CD14-positive monocyte (primary cell): Measurements from ENCODE around the gene BCAR1. TPM values are rescaled to one million over a fixed set of nuclear protein-coding genes. Genes with fewer than 3 reads are reported as not detected.

ENCODE experiments used
- DNase-seq, 3 donors: peaks; one replicate each; pipeline ENCODE4 v3.0.0-alpha.2; 2011 to 2022
- H2AFZ ChIP-seq: 2 replicates; pipeline ENCODE4 v1.6.0; 2012; ENCODE audit warnings: mild to moderate bottlenecking, low read depth, low read length, inconsistent platforms; ENCODE audit not compliant: insufficient read depth, poor library complexity, severe bottlenecking
- H3K27ac ChIP-seq, 2 donors: 1 replicate in 1 of 2; 2 replicates in 1 of 2; pipeline ENCODE4 v1.5.1; 2012 to 2013; ENCODE audit warnings: low read length in 2 of 2, control low read depth in 1 of 2, inconsistent platforms in 1 of 2, low read depth in 1 of 2, mild to moderate bottlenecking in 1 of 2
- H3K27me3 ChIP-seq, 2 donors: one replicate each; pipeline versions ENCODE4 v1.6.0 to v1.6.1; 2011 to 2013; ENCODE audit warnings: low read length in 2 of 2; ENCODE audit not compliant: control insufficient read depth in 2 of 2, insufficient read depth in 2 of 2
- H3K36me3 ChIP-seq, 2 donors: replicated peaks in 1 of 2; 1 replicate in 1 of 2; 2 replicates in 1 of 2; pipeline versions ENCODE4 v1.5.1 to v1.6.1; 2012 to 2013; ENCODE audit warnings: low read length in 2 of 2, control low read depth in 1 of 2, inconsistent platforms in 1 of 2, mild to moderate bottlenecking in 1 of 2; ENCODE audit not compliant: insufficient read depth in 2 of 2, control insufficient read depth in 1 of 2
- H3K4me1 ChIP-seq, 2 donors: 1 replicate in 1 of 2; 2 replicates in 1 of 2; pipeline versions ENCODE4 v1.5.1 to v1.6.1; 2012 to 2013; ENCODE audit warnings: low read length in 2 of 2, control low read depth in 1 of 2, inconsistent platforms in 1 of 2, mild to moderate bottlenecking in 1 of 2, moderate library complexity in 1 of 2; ENCODE audit not compliant: insufficient read depth in 2 of 2, control insufficient read depth in 1 of 2
- H3K4me2 ChIP-seq: replicated peaks from 2 replicates; pipeline ENCODE3; 2012; ENCODE audit warnings: low read length, moderate library complexity, mild to moderate bottlenecking; ENCODE audit not compliant: poor library complexity, severe bottlenecking; ENCODE audit errors: extremely low read depth
- H3K4me3 ChIP-seq, 3 experiments: fragments of 200-600 bp in 1 of 3; sonication (generic) in 1 of 3; replicated peaks in 1 of 3; 1 replicate in 2 of 3; 2 replicates in 1 of 3; pipeline ENCODE4 v1.5.1; 2011 to 2013; ENCODE audit warnings: low read length in 3 of 3, mild to moderate bottlenecking in 3 of 3, control low read depth in 2 of 3, low read depth in 2 of 3, inconsistent platforms in 1 of 3, moderate library complexity in 1 of 3
- H3K79me2 ChIP-seq: 2 replicates; pipeline ENCODE4 v1.6.0; 2012; ENCODE audit warnings: mild to moderate bottlenecking, control low read depth, inconsistent platforms, low read length, moderate library complexity; ENCODE audit not compliant: insufficient read depth
- H3K9ac ChIP-seq: 2 replicates; pipeline ENCODE4 v1.6.0; 2017; ENCODE audit warnings: low read length, mild to moderate bottlenecking; ENCODE audit not compliant: insufficient read depth, poor library complexity, severe bottlenecking
- H3K9me3 ChIP-seq, 2 donors: replicated peaks in 1 of 2; 1 replicate in 1 of 2; 2 replicates in 1 of 2; pipeline versions ENCODE4 v1.5.1 to v1.6.1; 2012 to 2013; ENCODE audit warnings: low read length in 2 of 2, control low read depth in 1 of 2; ENCODE audit not compliant: control insufficient read depth in 1 of 2, insufficient read depth in 1 of 2
- H4K20me1 ChIP-seq: 2 replicates; pipeline ENCODE4 v1.6.0; 2012; ENCODE audit warnings: mild to moderate bottlenecking, low read length, control low read depth, moderate library complexity; ENCODE audit not compliant: insufficient read depth
- H3K27ac Mint-ChIP-seq, 7 donors: one replicate each; pipeline ENCODE4 v1.8.0; 2020; ENCODE audit warnings: mild to moderate bottlenecking in 7 of 7, mixed read lengths in 7 of 7, moderate library complexity in 6 of 7, inconsistent platforms in 2 of 7
- H3K27me3 Mint-ChIP-seq, 3 donors: one replicate each; pipeline ENCODE4 v1.8.0; 2021 to 2022; ENCODE audit warnings: low read depth in 3 of 3, mild to moderate bottlenecking in 3 of 3, mixed read lengths in 3 of 3, moderate library complexity in 3 of 3, inconsistent platforms in 1 of 3
- H3K36me3 Mint-ChIP-seq, 2 donors: one replicate each; pipeline ENCODE4 v1.8.0; 2020; ENCODE audit warnings: mixed read lengths in 2 of 2, inconsistent platforms in 1 of 2, mild to moderate bottlenecking in 1 of 2
- H3K4me1 Mint-ChIP-seq: one replicate; pipeline ENCODE4 v1.8.0; 2020; ENCODE audit warnings: mild to moderate bottlenecking, mixed read lengths
- H3K4me3 Mint-ChIP-seq, 2 donors: one replicate each; pipeline ENCODE4 v1.8.0; 2020; ENCODE audit warnings: mild to moderate bottlenecking in 2 of 2, mixed read lengths in 2 of 2, moderate library complexity in 1 of 2
- H3K9me3 Mint-ChIP-seq, 7 donors: one replicate each; pipeline ENCODE4 v1.8.0; 2020 to 2022; ENCODE audit warnings: mixed read lengths in 7 of 7, mild to moderate bottlenecking in 6 of 7, moderate library complexity in 6 of 7, inconsistent platforms in 2 of 7
- WGBS: methylation state at CpG from one replicate; pipeline ENCODE4 v1.1.5; 2013; ENCODE audit warnings: missing lambda C conversion rate; ENCODE audit not compliant: insufficient coverage; 5-methylcytosine and 5-hydroxymethylcytosine counted together
- intact Hi-C, 2 donors: fragments of 100-400 bp; cut with micrococcal nuclease; formaldehyde crosslinking; loops; one replicate each; pipeline versions ENCODE4 v1.15.0 to v1.15.1; 2023
- polyA plus RNA-seq, 3 donors: library from polyadenylated mRNA; depleted of rRNA in 1 of 3; unstranded in 2 of 3; stranded (reverse) in 1 of 3; fragments of 300-500 nt in 2 of 3; fragments of >200 nt in 1 of 3; fragmentation: Illumina TruSeq in 2 of 3; gene quantifications; 1 replicate in 2 of 3; 2 replicates in 1 of 3; pipeline ENCODE4 v1.2.3, GENCODE V29; 2012 to 2021
- TF ChIP-seq, protein P1 (sequence below): fragments of 200-600 bp; IDR thresholded peaks from one replicate; pipeline ENCODE4 v1.8.0; 2022; ENCODE audit warnings: antibody characterized with exemption, mild to moderate bottlenecking

Gene BCAR1
- polyA plus RNA-seq, 3 donors, result not detected

DNA sequence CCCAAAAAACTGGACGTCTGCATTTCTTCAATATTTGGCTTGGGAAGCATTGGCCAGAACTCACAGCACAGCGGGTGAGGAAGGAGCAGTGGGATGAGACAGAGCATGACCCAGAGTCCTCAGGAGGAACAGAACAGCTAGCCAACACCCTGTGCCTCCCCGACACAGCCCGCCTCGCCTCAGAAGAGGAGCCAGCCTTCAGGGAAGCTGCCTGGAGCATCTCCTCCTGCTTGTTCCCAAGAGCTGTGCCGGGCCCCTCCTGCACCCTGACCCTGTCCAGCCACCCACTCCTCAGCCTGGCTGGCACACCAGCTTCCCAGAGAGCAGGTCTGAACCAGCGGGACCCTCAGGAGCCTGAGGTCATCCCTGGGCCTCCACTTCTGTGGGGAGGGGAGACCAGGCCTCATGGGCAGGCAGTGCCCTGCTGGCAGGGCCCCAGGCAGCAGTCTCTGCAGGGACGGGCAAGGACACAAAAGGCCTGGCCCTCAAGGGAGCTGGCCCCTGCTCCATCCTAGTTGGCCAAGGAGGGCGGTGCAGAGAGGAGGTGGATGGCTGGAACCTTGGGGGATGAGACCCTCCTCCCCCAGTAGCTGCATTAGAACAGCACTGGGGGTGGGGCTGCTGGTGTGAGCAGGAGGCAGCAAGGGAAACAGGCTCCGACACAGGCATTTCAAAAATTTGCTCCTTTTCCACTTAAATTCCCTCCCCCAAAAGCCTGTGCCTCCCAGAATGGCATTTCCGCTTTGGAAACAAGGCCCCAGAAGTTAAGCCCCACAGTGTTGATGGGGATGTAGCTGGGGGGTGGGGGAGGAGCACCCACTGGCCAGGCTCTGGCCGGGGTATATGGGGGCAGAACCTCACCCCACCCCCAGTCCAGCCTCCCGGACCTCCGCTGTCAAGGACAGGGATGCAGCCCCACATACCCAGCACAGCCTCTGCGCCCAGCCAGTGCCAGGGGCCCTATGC lies 1.8 kb upstream of the BCAR1 start:
- no peaks in the 10 kb centered on the region for H4K20me1 ChIP-seq
- peak overlapping the region in 1 of 2 donors; percentile 79 for H3K4me3 Mint-ChIP-seq
- H3K9ac ChIP-seq, result no peak overlapping the region
- H3K4me1 ChIP-seq, result no peaks in the 10 kb centered on the region
- TF ChIP-seq, protein P1, sequence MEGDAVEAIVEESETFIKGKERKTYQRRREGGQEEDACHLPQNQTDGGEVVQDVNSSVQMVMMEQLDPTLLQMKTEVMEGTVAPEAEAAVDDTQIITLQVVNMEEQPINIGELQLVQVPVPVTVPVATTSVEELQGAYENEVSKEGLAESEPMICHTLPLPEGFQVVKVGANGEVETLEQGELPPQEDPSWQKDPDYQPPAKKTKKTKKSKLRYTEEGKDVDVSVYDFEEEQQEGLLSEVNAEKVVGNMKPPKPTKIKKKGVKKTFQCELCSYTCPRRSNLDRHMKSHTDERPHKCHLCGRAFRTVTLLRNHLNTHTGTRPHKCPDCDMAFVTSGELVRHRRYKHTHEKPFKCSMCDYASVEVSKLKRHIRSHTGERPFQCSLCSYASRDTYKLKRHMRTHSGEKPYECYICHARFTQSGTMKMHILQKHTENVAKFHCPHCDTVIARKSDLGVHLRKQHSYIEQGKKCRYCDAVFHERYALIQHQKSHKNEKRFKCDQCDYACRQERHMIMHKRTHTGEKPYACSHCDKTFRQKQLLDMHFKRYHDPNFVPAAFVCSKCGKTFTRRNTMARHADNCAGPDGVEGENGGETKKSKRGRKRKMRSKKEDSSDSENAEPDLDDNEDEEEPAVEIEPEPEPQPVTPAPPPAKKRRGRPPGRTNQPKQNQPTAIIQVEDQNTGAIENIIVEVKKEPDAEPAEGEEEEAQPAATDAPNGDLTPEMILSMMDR, result no peak
- peaks cover 79 to 99% (median 92%) of the 10 kb centered on the region in 3 donors for H3K27me3 Mint-ChIP-seq
- no peaks in the 10 kb centered on the region for H3K79me2 ChIP-seq
- H3K27ac ChIP-seq, result no peak overlapping the region
- H3K27me3 ChIP-seq, result peaks cover 11 to 91% of the 10 kb centered on the region in 2 donors
- H2AFZ ChIP-seq, result no peak overlapping the region
- 94% methylated on average over 10 of the region's 15 CpGs for WGBS
- H3K9me3 Mint-ChIP-seq, result peaks cover 0 to 10% (median 2%) of the 10 kb centered on the region in 7 donors
- H3K9me3 ChIP-seq, result peaks cover 0 to 14% of the 10 kb centered on the region in 2 donors
- DNase-seq, result no peak
- intact Hi-C loops, result no loop called here
- no peaks in the 10 kb centered on the region for H3K36me3 ChIP-seq
- no peak overlapping the region for H3K27ac Mint-ChIP-seq
- H3K4me1 Mint-ChIP-seq, result peaks cover 2% of the 10 kb centered on the region
- H3K36me3 Mint-ChIP-seq, result peaks cover 0 to 1% of the 10 kb centered on the region in 2 donors
- H3K4me3 ChIP-seq, result no peak overlapping the region
- H3K4me2 ChIP-seq, result no peak overlapping the region

DNA sequence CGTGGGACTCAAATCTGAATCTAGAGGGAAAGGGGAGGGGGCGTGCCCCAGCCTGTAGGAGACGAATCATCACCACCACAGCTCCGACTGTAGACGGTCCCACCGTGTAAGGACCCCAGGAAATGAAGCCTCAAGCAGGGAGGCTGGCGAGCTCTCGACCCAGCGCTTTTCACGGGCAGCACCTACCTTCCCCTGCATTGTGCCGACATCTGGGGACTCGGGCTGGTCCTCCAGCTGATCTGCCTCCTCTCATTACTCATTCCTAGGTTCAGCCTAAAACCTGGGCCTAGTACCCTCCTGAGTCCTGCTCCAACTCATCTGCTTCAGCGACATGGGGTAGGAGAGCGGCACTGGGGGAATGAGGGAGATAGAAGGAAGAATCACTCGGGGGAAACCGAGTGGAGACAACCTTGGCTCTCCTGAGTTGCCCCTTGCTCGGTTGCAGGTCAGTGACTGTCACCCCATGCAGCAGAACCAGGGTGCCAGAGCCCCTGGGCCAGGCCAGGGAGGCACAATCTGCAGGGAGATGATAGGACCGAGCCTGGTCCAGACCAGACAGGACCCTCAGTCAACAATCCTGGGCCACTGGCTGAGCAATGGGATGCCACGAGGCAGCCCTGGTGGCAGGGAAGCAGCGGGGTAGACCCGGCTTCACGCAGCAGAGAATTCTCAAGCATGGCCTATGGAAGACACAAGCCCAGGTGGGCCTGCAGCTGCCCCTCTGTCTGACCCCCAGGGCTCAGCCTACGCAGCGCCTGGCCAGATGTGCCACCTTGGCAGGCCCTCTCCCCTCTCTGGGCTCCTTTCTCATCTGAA lies 833 bp upstream of the BCAR1 start:
- TF ChIP-seq, protein P1, result no peak
- peaks cover 2% of the 10 kb centered on the region for H3K4me1 Mint-ChIP-seq
- no peak overlapping the region for H3K27ac Mint-ChIP-seq
- no peak overlapping the region for H3K4me2 ChIP-seq
- peaks cover 0 to 10% (median 2%) of the 10 kb centered on the region in 7 donors for H3K9me3 Mint-ChIP-seq
- H3K36me3 Mint-ChIP-seq, result peaks cover 0 to 1% of the 10 kb centered on the region in 2 donors
- no peak overlapping the region for H3K27ac ChIP-seq
- H3K27me3 ChIP-seq, result peaks cover 11 to 91% of the 10 kb centered on the region in 2 donors
- 76% methylated on average over 21 of the region's 24 CpGs for WGBS
- H2AFZ ChIP-seq, result no peak overlapping the region
- no peak overlapping the region for H3K9ac ChIP-seq
- H3K27me3 Mint-ChIP-seq, result peaks cover 80 to 99% (median 92%) of the 10 kb centered on the region in 3 donors
- no peak for DNase-seq
- peaks cover 0 to 14% of the 10 kb centered on the region in 2 donors for H3K9me3 ChIP-seq
- H3K4me3 ChIP-seq, result no peak overlapping the region
- no peaks in the 10 kb centered on the region for H3K79me2 ChIP-seq
- H3K4me3 Mint-ChIP-seq, result peak overlapping the region in 1 of 2 donors; percentile 79
- no peaks in the 10 kb centered on the region for H4K20me1 ChIP-seq
- no peaks in the 10 kb centered on the region for H3K36me3 ChIP-seq
- H3K4me1 ChIP-seq, result no peaks in the 10 kb centered on the region
- intact Hi-C loops, result no loop called here
